OCI-LY3 (cell line): ENCODE results near the gene TBC1D16.

Experiments used
- H2AFZ ChIP-seq: fragments of 200-600, 300-600 bp; shearing (Covaris generic); 2 replicates; pipeline ENCODE4 v1.6.0; 2014; ENCODE audit warnings: antibody characterized with exemption, low read depth, low read length
- H3K27ac ChIP-seq: fragments of 200-600, 300-600 bp; sonication (generic); 2 replicates; pipeline ENCODE4 v1.5.1; 2014; ENCODE audit warnings: mild to moderate bottlenecking, low read length, moderate library complexity, mixed read lengths
- H3K27me3 ChIP-seq: fragments of 200-600, 300-600 bp; sonication (generic); 2 replicates; pipeline ENCODE4 v1.6.1; 2014; ENCODE audit warnings: low read depth, low read length, mixed read lengths
- H3K36me3 ChIP-seq: fragments of 200-600, 300-600 bp; sonication (generic); replicated peaks from 2 replicates; pipeline ENCODE3; 2014; ENCODE audit warnings: low read depth, low read length, mixed read lengths
- H3K4me1 ChIP-seq: fragments of 300-600, 200-600 bp; sonication (generic); 2 replicates; pipeline ENCODE4 v1.6.1; 2014; ENCODE audit warnings: low read length, mixed read lengths
- H3K4me2 ChIP-seq: fragments of 200-600, 300-600 bp; sonication (generic); 2 replicates; pipeline ENCODE4 v1.6.1; 2014; ENCODE audit warnings: low read length, mixed read lengths
- H3K4me3 ChIP-seq: fragments of 300-600, 200-600 bp; sonication (generic); 2 replicates; pipeline ENCODE4 v1.5.1; 2014; ENCODE audit warnings: antibody characterized with exemption, mild to moderate bottlenecking, low read length, moderate library complexity
- H3K79me2 ChIP-seq: fragments of 300-600, 200-600 bp; shearing (Covaris generic); 2 replicates; pipeline ENCODE4 v1.6.1; 2014; ENCODE audit warnings: mild to moderate bottlenecking, low read length, mixed read lengths
- H3K9ac ChIP-seq: fragments of 300-600, 200-600 bp; shearing (Covaris generic); 2 replicates; pipeline ENCODE4 v1.6.0; 2014; ENCODE audit warnings: mild to moderate bottlenecking, low read length, moderate library complexity
- H3K9me3 ChIP-seq: fragments of 200-600, 300-600 bp; shearing (Covaris generic); 2 replicates; pipeline ENCODE4 v1.6.1; 2014; ENCODE audit warnings: low read length, mixed read lengths; ENCODE audit not compliant: insufficient read depth
- H4K20me1 ChIP-seq: fragments of 200-600, 300-600 bp; sonication (generic); 2 replicates; pipeline ENCODE4 v1.6.1; 2016; ENCODE audit warnings: low read length, mixed read lengths; ENCODE audit not compliant: insufficient read depth
- CTCF ChIP-seq: fragments of 200-600, 300-600 bp; sonication (generic); IDR thresholded peaks from 2 replicates; pipeline ENCODE4 v1.5.1; 2014; ENCODE audit warnings: antibody characterized with exemption, low read length, low read depth
- EZH2phosphoT487 ChIP-seq: fragments of 200-600 bp; shearing (Covaris generic); IDR thresholded peaks from 2 replicates; pipeline ENCODE4 v1.6.1; 2018; ENCODE audit warnings: antibody characterized with exemption, mixed run types, low read depth

TBC1D16 gene

GRCh38 chr17:80058311-80058955, 22.8 kb upstream of the TBC1D16 start:
- no peak overlapping the region for H3K4me2 ChIP-seq
- no peak overlapping the region for H2AFZ ChIP-seq
- H3K27me3 ChIP-seq, result no peaks in the 10 kb centered on the region
- H3K79me2 ChIP-seq, result no peaks in the 10 kb centered on the region
- H3K4me1 ChIP-seq, result no peaks in the 10 kb centered on the region
- no peak overlapping the region for H3K9ac ChIP-seq
- no peaks in the 10 kb centered on the region for H3K36me3 ChIP-seq
- H4K20me1 ChIP-seq, result no peaks in the 10 kb centered on the region
- H3K4me3 ChIP-seq, result no peak overlapping the region
- H3K9me3 ChIP-seq, result no peaks in the 10 kb centered on the region
- no peak overlapping the region for H3K27ac ChIP-seq
- TF ChIP-seq CTCF (no peak), EZH2phosphoT487 (no peak)

GRCh38 chr17:80055597-80055996, 19.9 kb upstream of the TBC1D16 start:
- TF ChIP-seq CTCF (no peak), EZH2phosphoT487 (no peak)
- Histone ChIP-seq H3K9ac (no peak overlapping the region), H2AFZ (no peak overlapping the region), H3K36me3 (no peaks in the 10 kb centered on the region), H3K4me2 (no peak overlapping the region), H3K9me3 (no peaks in the 10 kb centered on the region), H3K79me2 (no peaks in the 10 kb centered on the region), H3K27me3 (no peaks in the 10 kb centered on the region), H4K20me1 (no peaks in the 10 kb centered on the region), H3K27ac (no peak overlapping the region), H3K4me3 (no peak overlapping the region), H3K4me1 (no peaks in the 10 kb centered on the region)

- H3K4me1 ChIP-seq, result no peaks in the 10 kb centered on the region
- no peaks in the 10 kb centered on the region for H3K27me3 ChIP-seq
- TF ChIP-seq EZH2phosphoT487 (no peak), CTCF (no peak)
- no peaks in the 10 kb centered on the region for H3K9me3 ChIP-seq
- H3K36me3 ChIP-seq, result no peaks in the 10 kb centered on the region
- no peak overlapping the region for H3K4me2 ChIP-seq
- no peak overlapping the region for H3K4me3 ChIP-seq
- H2AFZ ChIP-seq, result no peak overlapping the region
- H4K20me1 ChIP-seq, result no peaks in the 10 kb centered on the region
- H3K27ac ChIP-seq, result no peak overlapping the region
- H3K9ac ChIP-seq, result no peak overlapping the region
- H3K79me2 ChIP-seq, result no peaks in the 10 kb centered on the region
These were observed 17.4 kb upstream of the TBC1D16 start for GRCh38 chr17:80053102-80053501.

GRCh38 chr17:80051681-80052080, 16.0 kb upstream of the TBC1D16 start:
- TF ChIP-seq CTCF (no peak), EZH2phosphoT487 (no peak)
- H3K36me3 ChIP-seq, result no peaks in the 10 kb centered on the region
- no peak overlapping the region for H3K4me3 ChIP-seq
- no peaks in the 10 kb centered on the region for H3K9me3 ChIP-seq
- H3K27ac ChIP-seq, result no peak overlapping the region
- no peak overlapping the region for H2AFZ ChIP-seq
- H3K79me2 ChIP-seq, result no peaks in the 10 kb centered on the region
- no peak overlapping the region for H3K9ac ChIP-seq
- no peak overlapping the region for H3K4me2 ChIP-seq
- no peaks in the 10 kb centered on the region for H3K4me1 ChIP-seq
- no peaks in the 10 kb centered on the region for H3K27me3 ChIP-seq
- H4K20me1 ChIP-seq, result no peaks in the 10 kb centered on the region
